Neuron (in vitro differentiated cells): ENCODE measurements around the gene PSMD12.
"Not testable (repeated sequence)": the region's sequence is repeated elsewhere in the genome, so short reads cannot be mapped to it uniquely, and the experiment has no call there.

Experiments used
- H2AFZ ChIP-seq: one replicate; pipeline ENCODE4 v1.6.1; 2013; ENCODE audit warnings: low read depth, mild to moderate bottlenecking, inconsistent platforms, low read length, moderate library complexity
- H3K27me3 ChIP-seq: one replicate; pipeline ENCODE4 v1.6.1; 2013; ENCODE audit warnings: low read length; ENCODE audit not compliant: insufficient read depth
- H3K36me3 ChIP-seq: one replicate; pipeline ENCODE4 v1.6.1; 2013; ENCODE audit warnings: low read length; ENCODE audit not compliant: insufficient read depth
- H3K4me1 ChIP-seq: one replicate; pipeline ENCODE4 v1.6.1; 2013; ENCODE audit warnings: low read length; ENCODE audit not compliant: insufficient read depth
- H3K4me3 ChIP-seq: 2 replicates; pipeline ENCODE4 v1.5.1; 2013; ENCODE audit warnings: mild to moderate bottlenecking, low read length, moderate library complexity
- H3K9me3 ChIP-seq: one replicate; pipeline ENCODE4 v1.6.1; 2013; ENCODE audit warnings: low read length

The PSMD12 gene

GRCh38 chr17:67331381-67332161 lies 34.8 kb downstream of the PSMD12 start:
- not testable (repeated sequence) for H3K4me1 ChIP-seq

GRCh38 chr17:67328026-67328425 lies 38.4 kb downstream of the PSMD12 start:
- Histone ChIP-seq H3K9me3 (no peaks in the 10 kb centered on the region), H3K4me1 (no peaks in the 10 kb centered on the region), H2AFZ (no peak overlapping the region), H3K27me3 (no peaks in the 10 kb centered on the region), H3K36me3 (no peaks in the 10 kb centered on the region), H3K4me3 (no peak overlapping the region)

More at GRCh38 chr17:67331381-67332161, 34.8 kb downstream of the PSMD12 start:
- not testable (repeated sequence) for H2AFZ ChIP-seq, H3K36me3 ChIP-seq, H3K9me3 ChIP-seq, H3K4me3 ChIP-seq, H3K27me3 ChIP-seq

DNA sequence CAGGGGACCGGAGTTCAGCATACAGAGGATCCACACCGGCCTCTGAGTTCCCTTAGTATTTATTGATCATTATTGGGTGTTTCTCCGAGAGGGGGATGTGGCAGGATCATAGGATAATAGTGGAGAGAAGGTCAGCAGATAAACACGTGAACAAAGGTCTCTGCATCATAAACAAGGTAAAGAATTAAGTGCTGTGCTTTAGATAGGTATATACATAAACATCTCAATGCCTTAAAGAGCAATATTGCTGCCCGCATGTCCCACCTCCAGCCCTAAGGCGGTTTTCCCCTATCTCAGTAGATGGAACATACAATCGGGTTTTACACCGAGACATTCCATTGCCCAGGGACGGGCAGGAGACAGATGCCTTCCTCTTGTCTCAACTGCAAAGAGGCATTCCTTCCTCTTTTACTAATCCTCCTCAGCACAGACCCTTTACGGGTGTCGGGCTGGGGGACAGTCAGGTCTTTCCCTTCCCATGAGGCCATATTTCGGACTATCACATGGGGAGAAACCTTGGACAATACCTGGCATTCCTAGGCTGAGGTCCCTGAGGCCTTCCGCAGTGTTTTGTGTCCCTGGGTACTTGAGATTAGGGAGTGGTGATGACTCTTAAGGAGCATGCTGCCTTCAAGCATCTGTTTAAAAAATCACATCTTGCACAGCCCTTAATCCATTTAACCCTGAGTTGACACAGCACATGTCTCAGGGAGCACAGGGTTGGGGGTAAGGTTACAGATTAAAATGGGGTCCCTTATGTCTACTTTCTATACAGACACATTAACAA lies 39.2 kb downstream of the PSMD12 start:
- H3K27me3 ChIP-seq, H3K4me3 ChIP-seq, H3K9me3 ChIP-seq, H3K4me1 ChIP-seq, H2AFZ ChIP-seq, H3K36me3 ChIP-seq: not testable (repeated sequence)

- H3K4me1 ChIP-seq = no peaks in the 10 kb centered on the region
- no peak overlapping the region for H3K4me3 ChIP-seq
- no peaks in the 10 kb centered on the region for H3K36me3 ChIP-seq
- no peaks in the 10 kb centered on the region for H3K9me3 ChIP-seq
- H3K27me3 ChIP-seq = no peaks in the 10 kb centered on the region
- no peak overlapping the region for H2AFZ ChIP-seq
Observed at GRCh38 chr17:67326440-67326839, 39.9 kb downstream of the PSMD12 start.

DNA sequence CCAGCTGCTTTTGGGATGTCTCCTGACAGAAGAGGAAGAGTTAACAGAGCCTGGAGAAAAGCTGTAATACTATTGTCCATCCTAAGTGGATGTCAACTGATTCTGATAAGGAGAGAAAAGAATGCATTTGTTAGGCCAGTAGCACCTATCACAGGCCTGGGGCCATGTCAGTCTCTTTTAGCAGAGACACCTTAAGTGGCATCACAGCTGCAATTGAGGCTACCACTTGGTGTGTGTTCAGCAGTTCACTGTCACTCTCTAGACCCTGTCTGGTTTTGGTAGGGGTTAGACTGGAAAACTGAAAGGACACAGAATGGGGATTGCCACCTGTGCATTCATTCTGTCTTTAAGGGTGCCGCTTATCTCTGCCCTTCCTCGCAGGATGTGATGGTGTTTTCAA lies 42.0 kb downstream of the PSMD12 start:
- Histone ChIP-seq H3K27me3 (no peaks in the 10 kb centered on the region), H3K4me3 (no peak overlapping the region), H3K4me1 (no peaks in the 10 kb centered on the region), H3K36me3 (no peaks in the 10 kb centered on the region), H2AFZ (no peak overlapping the region), H3K9me3 (no peaks in the 10 kb centered on the region)

DNA sequence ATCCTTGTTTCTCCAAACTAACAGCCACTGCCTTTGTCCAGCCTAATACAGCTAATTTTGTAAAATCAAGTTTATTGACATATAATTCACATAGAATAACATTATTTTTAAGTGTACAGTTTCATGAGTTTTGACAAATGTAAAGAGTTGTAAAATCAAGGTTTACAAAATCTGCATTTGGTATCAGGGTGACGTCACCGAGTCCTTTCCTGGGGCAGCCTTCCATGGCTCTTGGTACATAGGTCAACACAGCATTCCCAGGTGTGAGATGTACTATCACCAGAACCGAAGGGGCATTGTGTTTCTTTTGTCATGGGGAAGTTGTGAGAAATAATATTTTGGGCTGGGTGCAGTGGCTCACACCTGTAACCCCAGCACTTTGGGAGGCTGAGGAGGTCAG lies 42.9 kb downstream of the PSMD12 start:
- Histone ChIP-seq H3K9me3 (no peaks in the 10 kb centered on the region), H2AFZ (no peak overlapping the region), H3K4me1 (no peaks in the 10 kb centered on the region), H3K36me3 (no peaks in the 10 kb centered on the region), H3K27me3 (no peaks in the 10 kb centered on the region), H3K4me3 (no peak overlapping the region)

DNA sequence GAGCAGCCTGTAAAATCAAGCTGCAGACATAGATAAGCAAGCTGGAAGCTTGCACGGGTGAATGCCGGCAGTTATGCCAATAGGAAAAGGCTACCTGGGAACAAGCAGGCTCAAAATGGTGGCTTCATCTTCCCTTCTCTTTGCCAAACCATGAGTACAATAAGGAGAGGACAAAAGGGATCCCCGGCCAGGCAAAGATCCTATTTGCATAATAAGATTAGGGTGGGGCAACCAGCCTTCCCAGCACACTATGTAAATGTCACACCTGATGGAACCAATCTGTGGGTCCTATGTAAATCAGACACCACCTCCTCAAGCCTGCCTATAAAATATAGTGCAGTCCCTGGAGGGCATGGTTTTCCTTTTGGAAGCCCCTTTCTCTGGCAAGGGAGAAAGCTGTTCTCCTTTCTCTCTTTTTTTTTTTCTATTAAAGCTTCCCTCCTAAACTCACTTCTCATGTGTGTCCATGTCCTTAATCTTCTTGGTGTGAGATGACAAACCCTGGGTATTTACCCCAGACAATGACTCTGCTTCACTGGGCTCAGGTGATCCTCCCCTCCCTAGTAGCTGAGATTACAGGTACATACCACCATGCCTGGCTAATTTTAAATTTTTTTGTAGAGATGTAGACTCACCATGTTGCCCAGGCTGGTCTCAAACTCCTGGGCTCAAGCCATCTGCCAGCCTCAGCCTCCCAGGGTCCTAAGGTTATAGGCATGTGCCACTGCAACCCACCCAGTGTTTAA lies 44.2 kb downstream of the PSMD12 start:
- no peaks in the 10 kb centered on the region for H3K9me3 ChIP-seq
- no peaks in the 10 kb centered on the region for H3K4me1 ChIP-seq
- H3K36me3 ChIP-seq = no peaks in the 10 kb centered on the region
- no peak overlapping the region for H3K4me3 ChIP-seq
- H3K27me3 ChIP-seq = no peaks in the 10 kb centered on the region
- H2AFZ ChIP-seq = peak overlapping the region; percentile 19

GRCh38 chr17:67321486-67321885 lies 44.9 kb downstream of the PSMD12 start:
- H3K4me3 ChIP-seq = not testable (repeated sequence)

GRCh38 chr17:67316781-67317180 lies 49.6 kb downstream of the PSMD12 start:
- Histone ChIP-seq H3K27me3 (no peaks in the 10 kb centered on the region), H3K4me3 (no peak overlapping the region), H3K9me3 (no peaks in the 10 kb centered on the region), H2AFZ (no peak overlapping the region), H3K4me1 (peaks cover 3% of the 10 kb centered on the region), H3K36me3 (no peaks in the 10 kb centered on the region)

More at GRCh38 chr17:67321486-67321885, 44.9 kb downstream of the PSMD12 start:
- H3K27me3 ChIP-seq, H2AFZ ChIP-seq, H3K9me3 ChIP-seq, H3K4me1 ChIP-seq, H3K36me3 ChIP-seq: not testable (repeated sequence)

GRCh38 chr17:67315865-67316264 lies 50.5 kb downstream of the PSMD12 start:
- Histone ChIP-seq H2AFZ (no peak overlapping the region), H3K36me3 (no peaks in the 10 kb centered on the region), H3K27me3 (no peaks in the 10 kb centered on the region), H3K4me3 (no peak overlapping the region), H3K4me1 (peaks cover 3% of the 10 kb centered on the region), H3K9me3 (no peaks in the 10 kb centered on the region)

- H3K9me3 ChIP-seq = no peaks in the 10 kb centered on the region
- no peaks in the 10 kb centered on the region for H3K36me3 ChIP-seq
- no peaks in the 10 kb centered on the region for H3K27me3 ChIP-seq
- no peak overlapping the region for H3K4me3 ChIP-seq
- H2AFZ ChIP-seq = no peak overlapping the region
- H3K4me1 ChIP-seq = peaks cover 3% of the 10 kb centered on the region
Observed at GRCh38 chr17:67312265-67312664, 54.1 kb downstream of the PSMD12 start.

GRCh38 chr17:67311575-67311974 lies 54.8 kb downstream of the PSMD12 start:
- Histone ChIP-seq H3K9me3 (no peaks in the 10 kb centered on the region), H3K36me3 (no peaks in the 10 kb centered on the region), H3K4me3 (no peak overlapping the region), H3K27me3 (no peaks in the 10 kb centered on the region), H3K4me1 (peaks cover 3% of the 10 kb centered on the region), H2AFZ (peak overlapping the region; percentile 37)

DNA sequence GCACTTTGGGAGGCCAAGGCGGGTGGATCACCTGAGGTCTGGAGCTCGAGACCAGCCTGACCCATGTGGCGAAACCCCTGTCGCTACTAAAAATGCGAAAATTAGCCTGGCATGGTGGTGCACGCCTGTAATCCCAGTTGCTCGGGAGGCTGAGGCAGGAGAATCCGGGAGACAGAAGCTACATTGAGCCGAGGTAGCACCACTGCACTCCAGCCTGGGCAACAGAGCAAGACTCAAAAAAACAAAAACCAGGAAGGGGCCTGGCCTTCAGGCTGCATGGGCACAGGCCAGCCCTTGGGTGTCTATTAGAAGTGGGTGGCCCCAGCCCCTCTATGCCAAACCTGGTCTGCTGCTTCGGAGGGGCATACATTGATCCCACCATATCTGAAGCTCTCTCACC lies 56.0 kb downstream of the PSMD12 start:
- H3K4me3 ChIP-seq = no peak overlapping the region
- H3K36me3 ChIP-seq = no peaks in the 10 kb centered on the region
- no peaks in the 10 kb centered on the region for H3K27me3 ChIP-seq
- H3K9me3 ChIP-seq = no peaks in the 10 kb centered on the region
- no peak overlapping the region for H2AFZ ChIP-seq
- H3K4me1 ChIP-seq = peaks cover 3% of the 10 kb centered on the region
